HG03064 (cell line): ENCODE measurements around the gene EID3.
"Not testable (repeated sequence)": the region's sequence is repeated elsewhere in the genome, so short reads cannot be mapped to it uniquely, and the experiment has no call there.

Source experiments
- ATAC-seq: cut with Tn5 transposase; IDR thresholded peaks from one replicate; pipeline ENCODE4 v1.9.1; 2021; ENCODE audit warnings: low read depth; ENCODE audit not compliant: unreplicated experiment

Gene EID3

DNA sequence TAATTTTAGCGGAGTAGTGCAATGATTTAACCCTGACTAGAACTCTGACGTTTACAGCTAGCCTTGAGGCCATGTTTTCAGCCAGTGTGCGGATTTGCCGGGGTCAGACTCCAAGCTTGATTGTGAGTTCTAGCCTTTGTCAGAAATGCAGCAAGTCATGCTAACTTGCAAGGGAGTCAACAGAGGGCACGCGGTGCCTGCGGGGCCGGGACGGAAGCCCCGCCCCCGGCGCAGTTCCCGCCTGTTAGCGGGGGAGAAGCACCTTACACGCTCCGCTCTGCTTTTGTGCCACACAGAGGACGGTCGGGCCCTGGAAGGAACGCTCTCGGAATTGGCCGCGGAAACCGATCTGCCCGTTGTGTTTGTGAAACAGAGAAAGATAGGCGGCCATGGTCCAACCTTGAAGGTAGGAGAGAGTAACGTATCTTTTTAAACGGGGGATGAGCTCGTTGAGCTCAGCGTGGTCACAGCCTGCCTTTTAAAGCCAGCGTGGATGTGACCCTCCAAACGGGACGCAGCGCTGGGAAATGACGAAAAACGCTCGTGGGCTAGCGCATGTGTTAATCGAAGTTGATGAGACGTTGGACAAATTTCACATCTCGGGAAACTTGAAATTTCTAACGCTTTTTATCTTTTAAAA, 14.8 kb upstream of the EID3 start:
- ATAC-seq = peak; percentile 41

DNA sequence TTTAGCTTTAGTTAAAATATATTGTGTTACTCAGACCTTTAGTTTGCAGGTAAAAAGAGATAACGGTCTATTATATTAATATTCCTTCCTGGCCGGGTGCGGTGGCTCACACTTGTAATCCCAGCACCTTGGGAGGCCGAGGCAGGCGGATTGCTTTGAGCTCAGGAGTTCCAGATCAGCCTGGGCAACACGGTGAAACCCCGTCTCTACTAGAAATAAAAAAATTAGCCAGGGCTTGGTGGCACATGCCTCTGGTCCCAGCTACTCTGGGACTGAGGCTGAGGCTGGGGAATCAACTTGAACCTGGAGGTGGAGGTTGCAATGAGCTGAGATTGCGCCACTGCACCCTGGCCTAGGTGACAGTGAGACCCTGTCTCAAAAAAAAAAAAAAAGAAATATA, 13.2 kb upstream of the EID3 start:
- ATAC-seq = no peak

DNA sequence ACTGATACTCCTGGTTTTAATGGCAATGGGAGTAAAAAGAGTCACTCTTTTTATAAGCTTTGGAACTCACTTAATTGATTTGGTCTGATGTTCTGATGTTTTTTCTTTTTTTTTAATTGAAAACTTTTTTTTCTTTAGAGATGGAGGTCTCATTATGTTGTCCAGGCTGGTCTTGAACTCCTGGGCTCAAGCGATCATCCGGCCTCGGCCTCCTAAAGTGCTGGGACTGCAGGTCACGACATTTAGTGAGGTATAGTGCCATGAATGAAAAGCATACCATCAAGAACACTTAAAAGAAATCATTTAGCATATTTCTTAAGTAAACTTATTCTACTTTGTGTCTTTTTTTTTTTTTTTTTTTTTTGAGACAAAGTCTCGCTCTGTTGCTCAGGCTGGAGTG, 12.7 kb upstream of the EID3 start:
- no peak for ATAC-seq

DNA sequence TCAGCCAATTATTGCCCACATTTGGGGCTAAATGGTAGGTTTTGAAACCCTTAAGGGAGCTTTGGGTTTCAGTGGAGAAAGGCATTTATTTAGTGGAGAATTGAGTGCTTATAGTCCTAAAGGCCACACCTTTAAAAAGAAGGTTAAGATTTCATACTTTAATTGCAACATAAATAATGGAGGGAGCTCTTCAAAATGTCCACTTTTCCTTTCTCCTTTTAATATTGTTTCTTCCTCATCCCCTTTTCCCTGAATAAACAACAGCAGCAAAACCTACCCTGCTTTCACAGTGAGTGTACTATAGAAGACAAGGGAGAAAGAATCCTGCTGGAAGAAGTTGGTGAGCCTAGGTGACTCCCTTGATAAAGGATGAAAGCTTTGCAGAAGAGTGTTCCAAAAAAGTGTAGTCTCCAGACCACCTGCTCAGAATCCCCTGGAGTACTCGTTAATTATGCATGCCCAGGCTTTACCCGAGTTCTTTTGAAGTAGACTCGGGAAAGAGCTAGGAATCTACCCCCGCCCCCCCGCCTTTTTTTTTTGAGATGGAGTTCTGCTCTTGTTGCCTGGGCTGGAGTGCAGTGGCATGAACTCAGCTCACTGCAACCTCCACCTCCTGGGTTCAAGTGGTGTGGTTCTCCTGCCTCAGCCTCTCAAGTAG, 11.5 kb upstream of the EID3 start:
- ATAC-seq = no peak

DNA sequence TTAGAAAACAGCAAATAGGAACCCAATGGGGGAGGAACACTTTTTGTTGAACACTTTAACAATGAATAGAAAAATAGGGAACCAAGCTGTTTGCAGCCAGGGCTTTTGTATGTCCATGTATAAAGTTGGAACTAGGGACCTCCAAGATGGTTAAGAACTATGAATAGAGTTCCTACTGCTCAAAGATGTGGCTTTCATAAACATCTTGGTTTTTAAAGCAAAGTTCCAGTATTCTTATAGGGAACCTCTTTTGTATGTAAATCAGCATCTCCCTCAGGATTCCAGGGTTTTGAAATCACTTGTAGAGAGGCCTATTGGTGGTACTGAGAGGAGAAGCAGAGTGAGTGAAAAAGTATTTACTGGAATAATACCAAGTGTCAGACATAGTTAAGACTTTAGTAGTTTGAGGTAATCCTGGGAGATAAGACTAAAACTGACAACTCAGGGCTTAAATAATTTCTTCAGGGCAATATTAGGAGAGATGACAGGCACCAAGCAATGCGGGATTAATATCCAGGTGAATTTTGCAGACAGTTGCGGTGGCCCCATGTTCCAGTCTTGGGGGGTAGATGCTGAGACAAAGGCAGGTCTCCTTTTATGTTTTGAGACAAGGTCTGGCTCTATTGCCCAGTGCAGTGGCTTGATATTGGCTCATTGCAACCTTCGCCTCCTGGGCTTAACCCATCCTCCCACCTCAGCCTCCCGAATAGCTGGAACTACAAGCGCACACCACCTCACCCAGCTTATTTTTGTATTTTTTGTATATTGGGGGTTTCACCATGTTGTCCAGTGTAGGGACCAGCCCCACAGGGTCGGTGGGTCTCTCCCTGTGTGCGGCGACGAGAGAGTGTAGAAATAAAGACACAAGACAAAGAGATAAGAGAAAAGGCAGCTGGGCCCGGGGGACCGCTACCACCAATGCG, 10.4 kb upstream of the EID3 start:
- ATAC-seq = no peak

DNA sequence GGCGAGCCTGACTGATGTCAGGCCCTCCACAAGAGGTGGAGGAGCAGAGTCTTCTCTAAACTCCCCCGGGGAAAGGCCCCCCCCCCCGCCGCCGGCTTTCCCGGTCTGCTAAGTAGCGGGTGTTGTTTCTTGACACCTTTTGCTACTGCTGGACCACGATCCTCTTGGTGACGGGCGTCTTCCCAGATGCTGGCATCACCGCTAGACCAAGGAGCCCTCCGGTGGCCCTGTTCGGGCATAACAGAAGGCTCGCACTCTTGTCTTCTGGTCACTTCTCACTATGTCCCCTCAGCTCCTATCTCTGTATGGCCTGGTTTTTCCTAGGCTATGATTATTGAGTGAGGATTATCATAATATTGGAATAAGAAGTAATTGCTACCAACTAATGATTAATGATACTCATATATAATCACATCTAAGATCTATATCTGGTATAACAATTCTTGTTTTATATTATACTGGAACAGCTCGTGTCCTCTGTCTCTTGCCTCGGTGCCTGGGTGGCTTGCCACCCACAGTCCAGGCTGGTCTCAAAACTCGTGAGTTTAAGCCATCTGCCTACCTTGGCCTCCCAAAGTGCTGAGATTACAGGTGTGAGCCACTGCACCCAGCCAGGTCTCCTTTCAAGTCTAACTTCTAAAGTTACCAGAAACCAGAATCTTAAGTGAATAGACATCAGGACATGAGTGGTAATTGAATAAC, 9.2 kb upstream of the EID3 start:
- ATAC-seq = not testable (repeated sequence)

DNA sequence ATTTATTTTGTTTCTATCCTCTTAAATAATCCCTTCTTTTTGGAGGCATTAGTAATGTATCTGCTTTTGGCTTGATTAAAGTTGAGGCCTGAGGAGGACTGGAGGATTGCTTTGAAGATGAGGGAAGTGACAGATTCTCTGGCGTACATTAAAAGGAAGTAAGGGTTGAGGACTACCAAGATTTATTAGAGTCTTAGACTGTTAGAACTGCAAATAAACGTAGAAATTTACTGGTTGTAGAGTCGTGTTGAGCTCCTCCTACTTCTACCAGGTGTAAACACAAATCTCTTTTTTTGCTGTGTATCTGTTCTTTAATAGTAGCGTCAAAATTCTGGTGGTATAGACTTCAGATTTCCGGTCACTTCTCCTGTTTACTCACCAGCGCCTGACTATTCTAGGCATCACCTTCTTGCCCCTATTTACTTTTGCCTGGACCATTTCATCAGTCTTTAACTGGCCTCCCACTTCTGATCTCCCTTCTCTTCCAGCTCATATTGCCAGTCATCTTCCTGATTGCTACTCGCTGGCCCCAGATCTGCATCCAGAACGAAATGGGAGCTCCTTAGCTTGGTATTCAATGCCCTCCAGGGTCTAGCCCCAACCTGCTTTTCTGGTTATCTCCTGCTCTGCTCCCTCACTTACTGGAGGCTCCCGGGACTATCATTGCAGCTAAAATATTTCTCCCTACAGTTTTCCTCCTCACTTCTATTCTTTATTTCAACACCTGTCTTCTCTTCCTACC, 8.4 kb upstream of the EID3 start:
- ATAC-seq = no peak

DNA sequence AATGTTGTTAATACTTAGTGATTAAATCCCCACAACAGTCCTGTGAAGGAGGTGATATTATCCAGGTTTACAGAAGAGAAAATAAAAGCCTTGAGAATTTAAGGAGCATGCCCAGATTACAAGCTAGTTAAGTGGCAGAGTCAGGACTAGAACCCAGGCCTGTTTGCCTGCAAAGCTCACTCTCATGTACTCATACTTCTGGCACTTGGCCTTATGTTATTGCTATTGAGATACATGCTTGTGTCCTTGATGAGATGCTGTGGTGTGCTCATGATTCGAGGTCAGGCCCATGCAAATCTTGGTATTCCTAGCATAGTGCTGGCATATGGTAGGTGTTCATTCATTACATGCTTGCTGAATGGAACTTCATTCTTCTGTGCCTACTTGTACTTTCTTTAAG, 7.6 kb upstream of the EID3 start:
- no peak for ATAC-seq

DNA sequence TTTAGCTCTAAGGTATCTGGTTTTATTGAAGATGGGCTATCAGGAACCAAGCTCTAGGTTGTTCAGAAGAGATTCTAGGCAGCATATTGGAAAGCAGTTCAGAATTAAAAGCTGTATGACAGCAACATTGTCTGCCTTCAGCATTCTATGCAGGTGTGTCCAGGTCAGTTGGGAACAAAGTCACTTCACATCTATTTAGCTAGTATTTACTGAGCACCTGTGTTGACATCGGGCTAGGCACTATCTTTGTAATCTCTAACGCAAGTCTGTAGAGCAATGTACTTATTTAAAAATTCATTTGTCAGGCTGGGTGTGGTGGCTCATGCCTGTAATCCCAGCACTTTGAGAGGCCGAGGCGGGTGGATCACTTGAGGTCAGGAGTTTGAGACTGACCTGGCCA, 6.8 kb upstream of the EID3 start:
- ATAC-seq = no peak

DNA sequence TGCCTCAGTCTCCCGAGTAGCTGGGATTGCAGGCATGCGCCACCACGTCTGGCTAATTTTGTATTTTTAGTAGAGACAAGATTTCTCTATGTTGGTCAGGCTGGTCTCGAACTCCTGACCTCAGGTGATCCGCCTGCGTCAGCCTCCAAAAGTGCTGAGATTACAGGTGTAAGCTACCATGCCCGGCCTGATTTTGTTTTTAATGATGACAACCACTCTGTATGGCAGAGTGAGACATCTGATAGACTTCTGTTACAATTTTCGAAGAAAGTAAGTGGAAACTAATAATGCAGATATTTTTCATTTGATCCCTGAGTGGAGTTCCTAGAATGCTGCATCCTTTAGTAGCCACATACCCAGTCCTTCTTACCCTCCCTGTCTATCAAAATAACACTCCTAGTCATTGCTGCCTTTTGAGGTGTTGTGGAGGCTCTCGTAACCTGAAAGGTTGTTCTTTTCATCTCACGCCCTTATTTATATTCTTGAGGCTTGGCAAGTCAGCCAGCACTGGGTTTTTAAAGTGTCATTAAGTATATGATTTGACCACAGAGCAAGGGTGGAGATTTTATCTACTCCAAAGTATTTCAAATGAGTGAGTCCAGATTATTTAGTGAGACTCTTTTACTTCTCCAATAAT, 5.9 kb upstream of the EID3 start:
- ATAC-seq = no peak

DNA sequence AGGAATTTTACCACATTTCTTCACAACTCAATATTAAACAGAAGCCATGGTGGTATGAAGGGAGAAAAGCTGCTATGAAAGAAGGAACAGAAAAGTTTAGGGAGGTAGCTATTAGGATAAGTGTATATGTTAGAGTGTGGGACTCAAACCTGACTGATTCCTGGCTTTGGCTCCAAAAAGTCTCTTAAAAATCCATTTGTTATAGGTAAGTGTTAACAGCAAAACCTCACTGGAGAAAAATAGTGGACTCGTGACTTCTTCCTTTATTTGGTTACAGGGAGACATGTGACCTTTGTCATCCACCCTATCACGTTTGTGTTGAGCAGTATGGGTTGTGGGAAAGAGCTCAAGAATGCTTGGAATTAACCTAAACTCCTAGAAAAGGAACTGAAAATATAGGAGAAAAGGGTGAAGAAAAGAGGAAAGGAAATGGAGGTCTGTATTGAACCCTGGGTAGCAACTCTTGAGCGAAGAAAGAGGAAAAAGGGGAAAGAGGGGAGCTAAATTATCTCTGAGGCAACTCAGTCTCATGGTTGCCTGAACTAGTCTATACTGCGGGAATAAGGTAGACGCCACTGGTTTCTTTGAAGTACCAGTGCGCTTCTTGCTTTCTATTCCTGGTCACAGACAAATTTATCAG, 3.6 kb upstream of the EID3 start:
- no peak for ATAC-seq

DNA sequence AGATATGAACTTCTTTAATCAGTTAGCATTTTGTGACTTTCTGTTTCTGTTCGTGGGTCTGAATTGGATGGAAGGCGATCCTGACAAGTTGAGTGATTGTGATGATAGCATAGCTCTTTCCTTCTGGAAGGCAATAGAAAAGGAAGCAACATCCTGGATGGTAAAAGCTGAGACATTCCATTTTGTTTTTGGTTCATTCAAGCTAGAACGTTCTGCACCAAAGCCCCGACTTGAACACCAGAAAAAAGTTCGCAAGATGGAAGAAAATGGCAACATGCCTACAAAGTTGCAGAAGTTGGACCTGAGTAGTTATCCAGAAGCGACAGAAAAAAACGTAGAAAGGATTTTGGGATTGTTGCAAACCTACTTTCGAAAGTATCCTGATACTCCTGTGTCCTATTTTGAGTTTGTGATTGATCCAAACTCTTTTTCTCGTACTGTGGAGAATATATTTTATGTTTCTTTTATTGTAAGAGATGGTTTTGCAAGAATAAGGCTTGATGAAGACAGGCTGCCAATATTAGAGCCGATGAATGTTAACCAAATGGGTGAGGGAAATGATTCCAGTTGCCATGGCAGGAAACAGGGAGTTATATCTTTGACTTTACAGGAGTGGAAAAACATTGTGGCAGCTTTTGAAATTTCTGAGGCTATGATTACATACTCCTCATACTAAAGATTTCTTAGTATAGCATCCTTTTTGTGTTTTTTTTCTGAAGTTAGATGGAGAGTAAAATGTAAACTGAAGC, 896 bp downstream of the EID3 start:
- ATAC-seq = no peak

DNA sequence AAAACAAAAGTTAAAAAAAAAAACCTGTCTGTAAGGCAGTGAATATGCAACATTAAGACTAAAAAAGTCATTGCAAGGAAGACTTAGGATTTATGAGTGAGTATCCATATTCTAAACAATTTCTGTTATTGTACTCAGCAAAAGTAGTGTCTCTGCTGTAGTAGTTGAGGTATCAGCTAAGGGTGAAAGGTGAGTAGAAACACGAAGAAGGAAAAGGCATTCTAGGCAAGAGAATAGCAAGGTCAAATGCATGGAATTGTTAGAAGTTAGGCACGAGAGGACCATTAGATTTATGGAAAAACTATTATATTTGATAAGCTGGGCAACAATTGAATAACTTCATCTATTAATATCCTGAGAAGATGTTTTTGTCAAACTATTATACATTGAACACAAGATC, 1.8 kb downstream of the EID3 start:
- ATAC-seq = no peak

DNA sequence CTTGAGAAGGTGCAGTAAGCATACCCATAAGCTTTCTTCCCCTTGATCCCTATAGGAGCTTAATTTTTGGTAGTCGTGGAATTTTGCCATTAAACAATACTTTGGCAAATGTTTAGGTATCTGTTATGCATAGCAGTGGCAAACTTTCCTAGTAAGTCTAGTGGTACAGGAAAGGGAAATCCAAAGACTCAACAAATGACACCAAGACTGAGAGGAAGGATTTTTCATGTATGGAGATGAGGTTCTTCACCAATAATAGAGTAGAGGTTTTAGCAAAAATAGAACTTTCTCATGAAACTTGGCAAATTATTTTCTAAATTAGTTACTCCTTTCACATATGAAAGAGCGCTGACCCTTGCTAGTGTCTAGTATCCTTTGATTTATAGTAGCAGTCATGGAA, 2.8 kb downstream of the EID3 start:
- no peak for ATAC-seq

DNA sequence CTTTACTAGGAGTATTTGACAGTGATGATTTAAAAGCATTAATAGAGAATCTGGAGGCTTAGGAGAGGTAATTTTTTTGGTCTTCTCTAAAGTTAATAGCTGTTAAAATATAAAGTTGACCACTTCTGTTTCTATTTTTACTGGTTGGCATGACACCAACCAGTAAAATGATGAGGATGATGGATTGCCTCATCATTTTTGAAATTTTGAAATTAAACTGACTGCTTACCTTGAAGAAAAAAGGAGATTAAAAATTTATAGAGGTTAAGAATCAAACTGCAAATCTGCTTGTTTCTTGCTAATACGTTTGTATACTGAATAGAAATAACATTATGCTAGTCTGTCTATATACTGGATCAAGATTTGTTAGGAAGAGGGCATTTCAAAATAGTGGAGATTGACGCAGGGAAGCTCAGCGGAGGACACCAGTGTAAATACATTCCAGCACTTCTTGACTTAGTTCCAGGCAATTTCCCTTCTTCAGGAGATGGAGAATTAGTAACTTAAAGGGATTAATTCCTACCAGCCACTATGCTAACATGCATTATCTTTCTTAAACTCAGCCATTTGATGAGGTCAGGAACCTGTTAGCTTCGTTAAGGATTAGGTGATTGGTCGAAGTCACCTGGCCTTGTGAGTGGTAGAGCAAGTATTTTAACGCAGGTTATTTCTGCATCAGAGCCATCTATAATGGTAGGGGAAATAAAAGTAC, 3.6 kb downstream of the EID3 start:
- no peak for ATAC-seq

DNA sequence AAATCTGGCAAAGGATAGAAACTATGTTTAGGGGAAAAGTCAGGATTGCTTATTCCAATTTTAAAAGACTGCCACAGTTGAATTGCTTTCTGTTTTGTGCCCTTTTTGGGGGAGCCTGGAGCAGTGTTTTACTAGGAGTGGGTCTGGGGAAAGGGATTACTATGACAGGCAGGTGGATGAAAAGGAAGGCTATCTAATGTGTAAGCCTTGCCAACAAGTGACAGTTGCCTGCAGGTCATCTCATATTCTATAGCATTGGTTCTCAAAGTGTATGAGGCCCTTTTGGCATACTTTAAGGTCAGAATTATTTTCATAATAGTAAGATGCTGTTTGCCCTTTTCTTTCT, 4.1 kb downstream of the EID3 start:
- ATAC-seq = no peak

DNA sequence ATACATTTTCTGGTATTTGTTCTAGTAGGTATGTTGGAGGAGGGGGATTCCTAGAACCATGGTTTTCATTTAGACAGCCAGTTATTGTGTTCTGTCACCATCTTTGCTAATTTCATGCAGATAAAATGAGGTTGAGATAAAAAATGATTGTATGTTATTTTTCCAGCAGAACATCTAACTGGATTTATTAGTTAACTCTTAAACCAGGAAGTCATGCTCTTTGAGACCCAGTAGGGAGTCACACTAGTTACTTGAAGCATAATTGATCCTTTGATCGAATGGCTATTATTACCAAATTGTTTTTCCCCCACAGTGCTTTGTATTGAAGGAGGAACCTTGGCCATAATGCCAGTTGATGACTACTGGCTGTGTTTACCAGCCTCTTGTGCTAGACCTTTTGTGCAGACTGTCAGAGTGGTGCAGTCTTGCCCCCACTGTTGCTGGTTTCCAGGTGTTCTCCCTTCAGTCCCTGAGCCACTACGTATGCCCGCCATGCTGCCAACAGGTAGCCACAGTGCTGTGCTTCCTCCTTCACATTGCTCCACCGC, 6.0 kb downstream of the EID3 start:
- ATAC-seq = no peak
